K562 (cell line): Measurements from ENCODE around the gene NBEA. TPM values are rescaled to one million over a fixed set of nuclear protein-coding genes. Genes with fewer than 3 reads are reported as not detected.

Source experiments
- ATAC-seq: fragments of 200-7000 bp; cut with Tn5 transposase; 3 replicates; pipeline ENCODE4 v1.9.1; 2020; ENCODE audit warnings: moderate library complexity
- BruUV-seq: library from RNA; stranded (reverse); fragments of 400-500 nt; replicated peaks from 2 replicates; lab custom pipeline; 2021; lab: Mats Ljungman, UMichigan
- CTCF ChIA-PET: fragments of 300-600 bp; formaldehyde crosslinking; extraction: SDS; loops from one replicate; lab custom pipeline; 2021; ENCODE audit warnings: low intra/inter-chr PET ratio; lab: Yijun Ruan, JAX
- POLR2A ChIA-PET: fragments of 300-600, 350-650 bp; sonication (Branson Sonifier 250); formaldehyde crosslinking; extraction: SDS; loops from one replicate; lab custom pipeline; 2021; ENCODE audit warnings: antibody characterized with exemption, inconsistent platforms; lab: Yijun Ruan, JAX
- DNase-seq, 4 experiments: peaks; one replicate each; pipeline versions ENCODE4 v3.0.0 to v3.0.0-alpha.2; 2011 to 2018; ENCODE audit warnings: low spot score in 3 of 4, mixed read lengths in 3 of 4; ENCODE audit errors: extremely low read depth in 1 of 4
- FAIRE-seq: peaks from 2 replicates; lab custom pipeline; 2011; peaks lifted over from hg19 to GRCh38; lab: Jason Lieb, UNC
- H2AFZ ChIP-seq: 2 replicates; pipeline ENCODE4 v1.6.0; 2011; ENCODE audit warnings: low read depth, low read length, control low read depth, inconsistent platforms
- H3K27ac ChIP-seq: fragments of 200-600 bp; 3 replicates; pipeline ENCODE4 v1.8.0; 2011; ENCODE audit warnings: low read depth, mild to moderate bottlenecking, control low read depth, inconsistent platforms, low read length, moderate library complexity, mixed read lengths; ENCODE audit errors: extremely low read depth
- H3K27me3 ChIP-seq, 2 experiments: fragments of 300-600 bp in 1 of 2; 2 replicates in 1 of 2; 3 replicates in 1 of 2; pipeline versions ENCODE4 v1.6.0 to v1.8.0; 2011; ENCODE audit warnings: inconsistent platforms in 2 of 2, low read length in 2 of 2, mild to moderate bottlenecking in 1 of 2, mixed read lengths in 1 of 2, moderate library complexity in 1 of 2; ENCODE audit not compliant: control insufficient read depth in 2 of 2, insufficient read depth in 2 of 2
- H3K36me3 ChIP-seq: fragments of 300-600 bp; 3 replicates; pipeline ENCODE4 v1.8.0; 2011; ENCODE audit warnings: mild to moderate bottlenecking, low read length, inconsistent platforms; ENCODE audit not compliant: control insufficient read depth, insufficient read depth
- H3K4me1 ChIP-seq, 2 experiments: fragments of 200-600 bp in 1 of 2; replicated peaks in 1 of 2; 2 replicates in 1 of 2; 3 replicates in 1 of 2; pipeline versions ENCODE4 v1.5.1 to v1.8.0; 2011; ENCODE audit warnings: inconsistent platforms in 2 of 2, low read length in 2 of 2, mild to moderate bottlenecking in 1 of 2, mixed read lengths in 1 of 2, moderate library complexity in 1 of 2; ENCODE audit not compliant: control insufficient read depth in 2 of 2, insufficient read depth in 2 of 2
- H3K4me2 ChIP-seq: 2 replicates; pipeline ENCODE4 v1.6.1; 2011; ENCODE audit warnings: low read length, control low read depth, inconsistent platforms, mixed read lengths; ENCODE audit not compliant: insufficient read depth
- H3K4me3 ChIP-seq: fragments of 200-600 bp; sonication (generic), shearing (Covaris generic); 2 replicates; pipeline ENCODE4 v1.5.1; 2016; ENCODE audit warnings: control low read depth, inconsistent platforms
- H3K79me2 ChIP-seq: fragments of 200-600 bp; 3 replicates; pipeline ENCODE4 v1.8.0; 2011; ENCODE audit warnings: low read length, inconsistent platforms; ENCODE audit not compliant: control insufficient read depth, insufficient read depth
- H3K9ac ChIP-seq, 2 experiments: 2 replicates each; pipeline versions ENCODE4 v1.6.0 to v1.6.1; 2011; ENCODE audit warnings: low read depth in 2 of 2, low read length in 2 of 2, control low read depth in 1 of 2, inconsistent platforms in 1 of 2, mild to moderate bottlenecking in 1 of 2, mixed read lengths in 1 of 2; ENCODE audit not compliant: insufficient read depth in 1 of 2
- H3K9me1 ChIP-seq: one replicate; pipeline ENCODE4 v1.6.0; 2011; ENCODE audit warnings: inconsistent platforms, mild to moderate bottlenecking, low read length, moderate library complexity; ENCODE audit not compliant: control insufficient read depth, insufficient read depth
- H3K9me3 ChIP-seq: replicated peaks from 2 replicates; pipeline ENCODE4 v1.5.1; 2011; ENCODE audit warnings: low read depth, low read length, inconsistent platforms; ENCODE audit not compliant: control insufficient read depth, insufficient read depth
- H4K20me1 ChIP-seq: replicated peaks from 2 replicates; pipeline ENCODE4 v1.6.1; 2011; ENCODE audit warnings: low read length, inconsistent platforms, mixed read lengths; ENCODE audit not compliant: control insufficient read depth, insufficient read depth
- CTCF ChIP-seq, 3 experiments: IDR thresholded peaks in 2 of 3; conservative IDR thresholded peaks in 1 of 3; 2 replicates each; pipeline ENCODE4 v1.5.1; 2011 to 2012; ENCODE audit warnings: low read length in 3 of 3, mild to moderate bottlenecking in 3 of 3, control low read depth in 2 of 3, improper control_type of control experiment in 1 of 3, inconsistent platforms in 1 of 3, low read depth in 1 of 3, mixed read lengths in 1 of 3, moderate library complexity in 1 of 3; ENCODE audit not compliant: insufficient read depth in 2 of 3
- RAD21 ChIP-seq, 2 experiments: fragments of 250-450 bp in 1 of 2; fragments of 450-650 bp in 1 of 2; sonication (Bioruptor Pico) in 1 of 2; formaldehyde crosslinking in 1 of 2; IDR thresholded peaks in 1 of 2; conservative IDR thresholded peaks in 1 of 2; 2 replicates each; pipeline versions ENCODE4 v1.4.0 to v1.8.0; 2020 to 2022; ENCODE audit warnings: mild to moderate bottlenecking in 2 of 2, moderate library complexity in 1 of 2
- in situ Hi-C: fragments of 300-500 bp; cut with MboI; formaldehyde crosslinking; loops from 4 replicates; pipeline ENCODE4 v1.15.0; 2018; ENCODE audit warnings: inconsistent platforms, mixed read lengths
- intact Hi-C: fragments of 100-400 bp; cut with micrococcal nuclease; formaldehyde crosslinking; loops from 2 replicates; pipeline ENCODE4 v1.14.2; 2022
- polyA plus RNA-seq, 8 experiments: library from polyadenylated mRNA; depleted of rRNA in 4 of 8; stranded (reverse) in 5 of 8; unstranded in 3 of 8; fragments of >200 nt; fragmentation: Nextera tagmentation in 2 of 8; fragmentation: Illumina TruSeq in 1 of 8; extraction: Ambion mirVana in 2 of 8; extraction: Trizol in 1 of 8; gene quantifications; 2 replicates each; pipeline versions ENCODE4 v1.2.1 to v1.2.3, GENCODE V29; 2011 to 2014; ENCODE audit warnings: inconsistent platforms in 1 of 8, missing spikeins in 1 of 8
- total RNA-seq, 7 experiments: library from RNA; depleted of rRNA in 6 of 7; stranded (reverse); fragments of >200 nt in 6 of 7; fragmentation: Illumina TruSeq in 2 of 7; extraction: Trizol in 2 of 7; gene quantifications; 2 replicates each; pipeline versions ENCODE4 v1.2.1 to v1.2.3, GENCODE V29; 2011 to 2021; ENCODE audit warnings: low replicate concordance in 1 of 7
- TF ChIP-seq, protein P1 (sequence below), 2 experiments: fragments of 450-650 bp; formaldehyde crosslinking in 1 of 2; IDR thresholded peaks; 2 replicates each; pipeline versions ENCODE4 v1.4.0 to v1.6.1; 2014 to 2020; ENCODE audit warnings: mild to moderate bottlenecking in 2 of 2, borderline replicate concordance in 1 of 2, low read depth in 1 of 2
- TF ChIP-seq, protein P2 (sequence below), 2 experiments: IDR thresholded peaks in 1 of 2; conservative IDR thresholded peaks in 1 of 2; 2 replicates each; pipeline ENCODE4 v1.6.1; 2016; ENCODE audit warnings: low read depth in 2 of 2, mild to moderate bottlenecking in 1 of 2, missing compliant biosample characterization in 1 of 2, missing genetic modification characterization in 1 of 2, moderate library complexity in 1 of 2

The NBEA gene
- total and polyA plus RNA-seq, 9 of the 15 experiments (the other 6 are each of a cell fraction or from before 2014, with no cell fraction given), result 0.03 to 0.94 (median 0.05) TPM; not detected in 2

GRCh38 chr13:35164324-35164932 is 222.4 kb downstream of the NBEA start:
- ATAC-seq (peak; percentile 61; the same call in 1 of the 3 replicates), DNase-seq (peak; percentile 6 to 17 (median 14)), FAIRE-seq (no peak)
- Histone ChIP-seq H3K4me1 (no peaks in the 10 kb centered on the region), H3K9ac (no peak overlapping the region), H3K27me3 (no peaks in the 10 kb centered on the region), H4K20me1 (no peaks in the 10 kb centered on the region), H2AFZ (no peak overlapping the region), H3K27ac (no peak overlapping the region), H3K4me2 (no peak overlapping the region), H3K79me2 (no peaks in the 10 kb centered on the region), H3K9me3 (no peaks in the 10 kb centered on the region), H3K4me3 (no peak overlapping the region), H3K9me1 (no peaks in the 10 kb centered on the region), H3K36me3 (no peaks in the 10 kb centered on the region)
- no TSS peak for BruUV-seq
- in situ Hi-C loops, result loop anchor here (25.0 kb wide), 1 partner anchor 1227 kb away; no protein-coding TSS in a partner anchor
- ChIA-PET CTCF (interaction anchor here (0.6 to 0.7 kb wide), 3 partner anchors 25 to 1234 kb away, joined by 3 read pairs; no protein-coding TSS in a partner anchor), POLR2A (no interaction called here)
- TF ChIP-seq RAD21 (CRISPR knock-in tag; conservative IDR thresholded peaks at IDR 0.05 in 1 of 2, IDR thresholded peaks at IDR 0.05 in 1 of 2) (peak; percentile 70 to 76), CTCF (IDR thresholded peaks at IDR 0.05 in 2 of 3, conservative IDR thresholded peaks at IDR 0.05 in 1 of 3; ENCODE audit: insufficient read depth in 2 of 3, low read depth in 1 of 3, low read length in 3 of 3) (peak; percentile 14 to 58 (median 27); a peak in 3 of 6 replicates)
- TF ChIP-seq, protein P1, sequence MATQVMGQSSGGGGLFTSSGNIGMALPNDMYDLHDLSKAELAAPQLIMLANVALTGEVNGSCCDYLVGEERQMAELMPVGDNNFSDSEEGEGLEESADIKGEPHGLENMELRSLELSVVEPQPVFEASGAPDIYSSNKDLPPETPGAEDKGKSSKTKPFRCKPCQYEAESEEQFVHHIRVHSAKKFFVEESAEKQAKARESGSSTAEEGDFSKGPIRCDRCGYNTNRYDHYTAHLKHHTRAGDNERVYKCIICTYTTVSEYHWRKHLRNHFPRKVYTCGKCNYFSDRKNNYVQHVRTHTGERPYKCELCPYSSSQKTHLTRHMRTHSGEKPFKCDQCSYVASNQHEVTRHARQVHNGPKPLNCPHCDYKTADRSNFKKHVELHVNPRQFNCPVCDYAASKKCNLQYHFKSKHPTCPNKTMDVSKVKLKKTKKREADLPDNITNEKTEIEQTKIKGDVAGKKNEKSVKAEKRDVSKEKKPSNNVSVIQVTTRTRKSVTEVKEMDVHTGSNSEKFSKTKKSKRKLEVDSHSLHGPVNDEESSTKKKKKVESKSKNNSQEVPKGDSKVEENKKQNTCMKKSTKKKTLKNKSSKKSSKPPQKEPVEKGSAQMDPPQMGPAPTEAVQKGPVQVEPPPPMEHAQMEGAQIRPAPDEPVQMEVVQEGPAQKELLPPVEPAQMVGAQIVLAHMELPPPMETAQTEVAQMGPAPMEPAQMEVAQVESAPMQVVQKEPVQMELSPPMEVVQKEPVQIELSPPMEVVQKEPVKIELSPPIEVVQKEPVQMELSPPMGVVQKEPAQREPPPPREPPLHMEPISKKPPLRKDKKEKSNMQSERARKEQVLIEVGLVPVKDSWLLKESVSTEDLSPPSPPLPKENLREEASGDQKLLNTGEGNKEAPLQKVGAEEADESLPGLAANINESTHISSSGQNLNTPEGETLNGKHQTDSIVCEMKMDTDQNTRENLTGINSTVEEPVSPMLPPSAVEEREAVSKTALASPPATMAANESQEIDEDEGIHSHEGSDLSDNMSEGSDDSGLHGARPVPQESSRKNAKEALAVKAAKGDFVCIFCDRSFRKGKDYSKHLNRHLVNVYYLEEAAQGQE (IDR thresholded peaks at IDR 0.05; ENCODE audit: borderline replicate concordance), result peak; percentile 33; the same call in 1 of the 2 replicates
- TF ChIP-seq, protein P1 (CRISPR knock-in tag; IDR thresholded peaks at IDR 0.05; ENCODE audit: low read depth), result no peak
- TF ChIP-seq, protein P2, sequence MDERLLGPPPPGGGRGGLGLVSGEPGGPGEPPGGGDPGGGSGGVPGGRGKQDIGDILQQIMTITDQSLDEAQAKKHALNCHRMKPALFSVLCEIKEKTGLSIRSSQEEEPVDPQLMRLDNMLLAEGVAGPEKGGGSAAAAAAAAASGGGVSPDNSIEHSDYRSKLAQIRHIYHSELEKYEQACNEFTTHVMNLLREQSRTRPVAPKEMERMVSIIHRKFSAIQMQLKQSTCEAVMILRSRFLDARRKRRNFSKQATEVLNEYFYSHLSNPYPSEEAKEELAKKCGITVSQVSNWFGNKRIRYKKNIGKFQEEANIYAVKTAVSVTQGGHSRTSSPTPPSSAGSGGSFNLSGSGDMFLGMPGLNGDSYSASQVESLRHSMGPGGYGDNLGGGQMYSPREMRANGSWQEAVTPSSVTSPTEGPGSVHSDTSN (CRISPR knock-in tag; IDR thresholded peaks at IDR 0.05; ENCODE audit: low read depth), result no peak
- TF ChIP-seq, protein P2 (tag; conservative IDR thresholded peaks at IDR 0.05; ENCODE audit: low read depth), result no peak
- intact Hi-C loops, result loop anchor here (2.0 to 5.0 kb wide), 2 partner anchors 558 to 1486 kb away; no protein-coding TSS in a partner anchor
